Sigmoid colon (tissue), 7 donors: ENCODE measurements around the gene GNLY. TPM values are rescaled to one million over a fixed set of nuclear protein-coding genes. Genes with fewer than 3 reads are reported as not detected.

Experiments used
- DNase-seq: peaks from one replicate; pipeline ENCODE4 v3.0.0-alpha.2; 2019
- H3K27ac ChIP-seq, 4 donors: fragments of 200-600 bp; sonication (generic); one replicate each; pipeline ENCODE4 v1.5.1; 2016 to 2019; ENCODE audit warnings: mild to moderate bottlenecking in 1 of 4
- H3K27me3 ChIP-seq, 3 donors: fragments of 200-600 bp; sonication (generic); one replicate each; pipeline ENCODE4 v1.5.1; 2019; ENCODE audit warnings: mild to moderate bottlenecking in 1 of 3
- H3K36me3 ChIP-seq, 4 donors: fragments of 200-600 bp; sonication (generic); one replicate each; pipeline ENCODE4 v1.5.1; 2016 to 2019
- H3K4me1 ChIP-seq, 4 donors: fragments of 200-600 bp; sonication (generic); one replicate each; pipeline ENCODE4 v1.5.1; 2017 to 2019
- H3K4me3 ChIP-seq, 4 donors: fragments of 200-600 bp; sonication (generic); one replicate each; pipeline ENCODE4 v1.5.1; 2017 to 2019; ENCODE audit warnings: mild to moderate bottlenecking in 2 of 4, moderate library complexity in 1 of 4
- H3K9me3 ChIP-seq, 4 donors: fragments of 200-600 bp in 3 of 4; sonication (generic) in 3 of 4; one replicate each; pipeline versions ENCODE4 v1.5.1 to v1.6.1; 2013 to 2019
- CTCF ChIP-seq, 4 experiments: fragments of 450-650 bp in 3 of 4; fragments of 200-600 bp in 1 of 4; IDR thresholded peaks; one replicate each; pipeline ENCODE4 v1.5.1; 2016 to 2019; ENCODE audit warnings: antibody characterized with exemption in 4 of 4, mild to moderate bottlenecking in 3 of 4, moderate library complexity in 2 of 4
- EP300 ChIP-seq, 4 donors: sonication (generic); formaldehyde crosslinking; IDR thresholded peaks; one replicate each; pipeline ENCODE4 v1.6.1; 2017; ENCODE audit warnings: antibody characterized with exemption in 4 of 4
- POLR2A ChIP-seq, 2 donors: fragments of 450-650 bp; IDR thresholded peaks; one replicate each; pipeline ENCODE4 v1.6.1; 2016; ENCODE audit warnings: antibody characterized with exemption in 2 of 2, mild to moderate bottlenecking in 2 of 2, moderate library complexity in 2 of 2
- POLR2AphosphoS5 ChIP-seq, 4 donors: sonication (generic); formaldehyde crosslinking; IDR thresholded peaks; one replicate each; pipeline ENCODE4 v1.6.1; 2017; ENCODE audit warnings: antibody characterized with exemption in 4 of 4
- WGBS, 2 donors: extraction: QIAGEN DNeasy Blood & Tissue Kit; methylation state at CpG; one replicate each; pipeline ENCODE4 v1.1.7; 2013; 5-methylcytosine and 5-hydroxymethylcytosine counted together
- intact Hi-C: fragments of 100-400 bp; cut with DNase I; formaldehyde crosslinking; loops from one replicate; pipeline ENCODE4 v1.15.1; 2023
- polyA plus RNA-seq, 3 donors: library from polyadenylated mRNA; stranded (reverse); fragments of 200-250 nt; gene quantifications; one replicate each; pipeline ENCODE4 v1.2.3, GENCODE V29; 2013
- total RNA-seq, 4 donors: library from RNA; depleted of rRNA; stranded (reverse); fragments of >200 nt; gene quantifications; one replicate each; pipeline ENCODE4 v1.1.0, GENCODE V29; 2016
- donor health status: healthy with polysubstance abuse.
- donor health status: Bipolar disorder and iron deficiency.
- donor health status: healthy.

Gene GNLY
- total and polyA plus RNA-seq, 7 donors, result 1.6 to 13.9 (median 3.3) TPM; not detected in 3

GRCh38 chr2:85728883-85729824, 35.0 kb downstream of the GNLY start:
- Histone ChIP-seq H3K4me1 (peaks cover 0 to 13% (median 10%) of the 10 kb centered on the region in 4 donors), H3K27ac (peak overlapping the region in 2 of 4 donors; percentile 20 to 39), H3K27me3 (no peaks in the 10 kb centered on the region), H3K9me3 (no peaks in the 10 kb centered on the region), H3K4me3 (no peak overlapping the region), H3K36me3 (no peaks in the 10 kb centered on the region)
- no peak for TF ChIP-seq POLR2A (IDR thresholded peaks at IDR 0.05)
- peak in 2 of 4 donors; percentile 23 to 32 for TF ChIP-seq POLR2AphosphoS5 (IDR thresholded peaks at IDR 0.05)
- TF ChIP-seq EP300 (IDR thresholded peaks at IDR 0.05), result peak in 1 of 4 donors; percentile 44
- peak; percentile 81 to 97 (median 91) for TF ChIP-seq CTCF (IDR thresholded peaks at IDR 0.05)
- intact Hi-C loops, result loop anchor here (1.0 to 10.0 kb wide), 2 partner anchors 85 to 356 kb away; no protein-coding TSS in a partner anchor
- DNase-seq, result peak; percentile 94
- WGBS, 2 donors, result 36 to 39% methylated on average over 26 of the region's 26 CpGs

GRCh38 chr2:85729825-85730510, 35.8 kb downstream of the GNLY start:
- no peak for TF ChIP-seq POLR2AphosphoS5 (IDR thresholded peaks at IDR 0.05)
- TF ChIP-seq POLR2A (IDR thresholded peaks at IDR 0.05), result no peak
- no peak for TF ChIP-seq EP300 (IDR thresholded peaks at IDR 0.05)
- no peak for TF ChIP-seq CTCF (IDR thresholded peaks at IDR 0.05)
- no peaks in the 10 kb centered on the region for H3K9me3 ChIP-seq
- no peak overlapping the region for H3K4me3 ChIP-seq
- DNase-seq, result peak; percentile 61
- peaks cover 0 to 21% (median 17%) of the 10 kb centered on the region in 4 donors for H3K4me1 ChIP-seq
- H3K27me3 ChIP-seq, result no peaks in the 10 kb centered on the region
- WGBS, 2 donors, result 90% methylated on average over 10 of the region's 10 CpGs
- intact Hi-C loops, result loop anchor here (1.0 to 10.0 kb wide), 3 partner anchors 84 to 355 kb away; partner anchors contain the start of gene ST3GAL5
- no peak overlapping the region for H3K27ac ChIP-seq
- no peaks in the 10 kb centered on the region for H3K36me3 ChIP-seq

- no peaks in the 10 kb centered on the region for H3K36me3 ChIP-seq
- no peaks in the 10 kb centered on the region for H3K9me3 ChIP-seq
- 83 to 92% methylated on average over 10 of the region's 10 CpGs for WGBS, 2 donors
- TF ChIP-seq POLR2AphosphoS5 (IDR thresholded peaks at IDR 0.05) (no peak), POLR2A (IDR thresholded peaks at IDR 0.05) (no peak), EP300 (IDR thresholded peaks at IDR 0.05) (no peak), CTCF (IDR thresholded peaks at IDR 0.05) (no peak)
- peaks cover 0 to 29% (median 22%) of the 10 kb centered on the region in 4 donors for H3K4me1 ChIP-seq
- intact Hi-C loops, result loop anchor here (10.0 kb wide), 1 partner anchor 154 kb away; the partner anchor contains the start of gene ST3GAL5
- no peak overlapping the region for H3K4me3 ChIP-seq
- DNase-seq, result peak; percentile 60
- no peaks in the 10 kb centered on the region for H3K27me3 ChIP-seq
- no peak overlapping the region for H3K27ac ChIP-seq
Observed at GRCh38 chr2:85730686-85731230, 36.6 kb downstream of the GNLY start.

GRCh38 chr2:85731606-85732005, 37.4 kb downstream of the GNLY start:
- peak; percentile 17 for DNase-seq
- no peak overlapping the region for H3K27ac ChIP-seq
- H3K9me3 ChIP-seq, result no peaks in the 10 kb centered on the region
- no peaks in the 10 kb centered on the region for H3K36me3 ChIP-seq
- H3K4me3 ChIP-seq, result no peak overlapping the region
- TF ChIP-seq POLR2AphosphoS5 (IDR thresholded peaks at IDR 0.05), result no peak
- TF ChIP-seq POLR2A (IDR thresholded peaks at IDR 0.05), result no peak
- no peak for TF ChIP-seq CTCF (IDR thresholded peaks at IDR 0.05)
- TF ChIP-seq EP300 (IDR thresholded peaks at IDR 0.05), result no peak
- H3K4me1 ChIP-seq, result peaks cover 0 to 37% (median 27%) of the 10 kb centered on the region in 4 donors
- intact Hi-C loops, result loop anchor here (10.0 kb wide), 1 partner anchor 153 kb away; the partner anchor contains the start of gene ST3GAL5
- 58 to 73% methylated on average over 3 of the region's 3 CpGs for WGBS, 2 donors
- H3K27me3 ChIP-seq, result no peaks in the 10 kb centered on the region
